Measurements from ENCODE around the gene PITX3. TPM values are rescaled to one million over a fixed set of nuclear protein-coding genes. Genes with fewer than 3 reads are reported as not detected.
A peak's percentile ranks its signal among the peaks of the same experiment; 100 is the strongest.

Gene PITX3
- total and polyA plus RNA-seq, 2 donors (not counting 3 experiments of a cell fraction or from before 2014, with no cell fraction given): not detected

DNA sequence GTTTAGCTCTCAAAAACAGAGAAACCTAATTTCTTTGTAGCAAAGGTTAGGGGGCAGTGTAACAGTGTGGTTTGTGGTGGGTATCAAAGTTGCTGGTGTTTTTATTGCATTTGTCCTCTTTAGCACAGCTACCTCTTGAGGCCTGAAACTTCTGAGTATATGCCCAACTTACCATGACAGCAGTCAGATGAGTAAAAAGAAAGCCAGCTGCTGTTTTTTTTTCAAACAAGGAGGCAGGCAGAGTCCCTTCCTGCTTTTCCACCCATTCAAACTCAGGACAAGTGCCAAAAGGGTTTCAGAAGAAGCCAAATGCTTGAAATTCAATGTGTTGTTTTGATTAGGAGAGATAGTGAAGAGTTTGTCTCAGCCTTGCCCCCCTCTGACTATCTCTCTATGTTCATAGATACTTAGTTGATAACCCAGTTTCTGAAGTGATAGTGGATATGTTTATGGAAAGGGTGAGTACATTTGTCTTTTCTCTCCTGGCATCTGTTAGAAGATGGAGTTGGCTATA lies 27.1 kb upstream of the PITX3 start:
- intact Hi-C loops (cut with micrococcal nuclease): no loop called here
- no peak overlapping the region for H3K9ac ChIP-seq (replicated peaks; ENCODE audit: extremely low read depth, insufficient read depth, low read length)
- peak; percentile 31 for DNase-seq (ENCODE audit: low read depth, low spot score)

More for the DNA sequence above, 27.1 kb upstream of the PITX3 start:
- no peak for FAIRE-seq
- H4K20me1 ChIP-seq (replicated peaks; ENCODE audit: control insufficient read depth, extremely low read depth, insufficient read depth, low read length): peaks cover 9% of the 10 kb centered on the region
- H3K79me2 ChIP-seq (ENCODE audit: control insufficient read depth, insufficient read depth, low read length): peaks cover 62% of the 10 kb centered on the region
- no peak overlapping the region for H3K27ac ChIP-seq (ENCODE audit: insufficient read depth, low read depth, low read length)
- dilution Hi-C loops (cut with MboI; ENCODE audit: extremely low pct_ligation_motif_present, low sequenced_read_pairs): no loop called here
- no peak overlapping the region for H2AFZ ChIP-seq (ENCODE audit: low read depth, low read length)
- CTCF ChIA-PET: interaction anchor here (0.8 to 4.8 kb wide), 8 partner anchors 10 to 83 kb away, joined by 3 to 31 read pairs (median 4); no protein-coding TSS in a partner anchor
- no peaks in the 10 kb centered on the region for H3K27me3 ChIP-seq (ENCODE audit: control insufficient read depth in 2 of 2, insufficient read depth in 2 of 2, low read length in 2 of 2)
- H3K4me1 ChIP-seq (ENCODE audit: control insufficient read depth, extremely low read depth, insufficient read depth, low read length): peaks cover 7% of the 10 kb centered on the region
- H3K4me2 ChIP-seq (ENCODE audit: insufficient read depth, low read length): no peak overlapping the region
- no TSS peak for BruUV-seq (replicated peaks)
- no peaks in the 10 kb centered on the region for H3K9me3 ChIP-seq (replicated peaks; ENCODE audit: control insufficient read depth, insufficient read depth, low read length)
- H3K36me3 ChIP-seq (ENCODE audit: control insufficient read depth in 2 of 2, extremely low read depth in 1 of 2, insufficient read depth in 2 of 2, low read length in 2 of 2): peaks cover 0 to 2% of the 10 kb centered on the region in 2 experiments
- no peak for TF ChIP-seq EZH2 (IDR thresholded peaks at IDR 0.05; ENCODE audit: borderline replicate concordance, low read depth, low read length, severe bottlenecking)
- TF ChIP-seq, protein P1, sequence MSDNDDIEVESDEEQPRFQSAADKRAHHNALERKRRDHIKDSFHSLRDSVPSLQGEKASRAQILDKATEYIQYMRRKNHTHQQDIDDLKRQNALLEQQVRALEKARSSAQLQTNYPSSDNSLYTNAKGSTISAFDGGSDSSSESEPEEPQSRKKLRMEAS (IDR thresholded peaks at IDR 0.05; ENCODE audit: insufficient read depth, insufficient read length): no peak
- TF ChIP-seq MYC (IDR thresholded peaks at IDR 0.05; ENCODE audit: low read depth, low read length): no peak
- no peak for TF ChIP-seq POLR2AphosphoS5 (IDR thresholded peaks at IDR 0.05; ENCODE audit: insufficient read depth, low read depth, low read length)
- TF ChIP-seq, protein P2, sequence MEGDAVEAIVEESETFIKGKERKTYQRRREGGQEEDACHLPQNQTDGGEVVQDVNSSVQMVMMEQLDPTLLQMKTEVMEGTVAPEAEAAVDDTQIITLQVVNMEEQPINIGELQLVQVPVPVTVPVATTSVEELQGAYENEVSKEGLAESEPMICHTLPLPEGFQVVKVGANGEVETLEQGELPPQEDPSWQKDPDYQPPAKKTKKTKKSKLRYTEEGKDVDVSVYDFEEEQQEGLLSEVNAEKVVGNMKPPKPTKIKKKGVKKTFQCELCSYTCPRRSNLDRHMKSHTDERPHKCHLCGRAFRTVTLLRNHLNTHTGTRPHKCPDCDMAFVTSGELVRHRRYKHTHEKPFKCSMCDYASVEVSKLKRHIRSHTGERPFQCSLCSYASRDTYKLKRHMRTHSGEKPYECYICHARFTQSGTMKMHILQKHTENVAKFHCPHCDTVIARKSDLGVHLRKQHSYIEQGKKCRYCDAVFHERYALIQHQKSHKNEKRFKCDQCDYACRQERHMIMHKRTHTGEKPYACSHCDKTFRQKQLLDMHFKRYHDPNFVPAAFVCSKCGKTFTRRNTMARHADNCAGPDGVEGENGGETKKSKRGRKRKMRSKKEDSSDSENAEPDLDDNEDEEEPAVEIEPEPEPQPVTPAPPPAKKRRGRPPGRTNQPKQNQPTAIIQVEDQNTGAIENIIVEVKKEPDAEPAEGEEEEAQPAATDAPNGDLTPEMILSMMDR (IDR thresholded peaks at IDR 0.05; ENCODE audit: extremely low read depth in 1 of 2, insufficient read depth in 1 of 2, low read depth in 1 of 2, low read length in 2 of 2): no peak
- no peak for TF ChIP-seq POLR2A (IDR thresholded peaks at IDR 0.05; ENCODE audit: low read depth, low read length)
- TF ChIP-seq FOS (IDR thresholded peaks at IDR 0.05; ENCODE audit: borderline replicate concordance, insufficient read depth, low read length): no peak
- no peak for TF ChIP-seq GATA2 (IDR thresholded peaks at IDR 0.05; ENCODE audit: insufficient read depth, insufficient read length, low read depth, low read length)
- no peaks in the 10 kb centered on the region for H3K9me1 ChIP-seq (replicated peaks; ENCODE audit: control insufficient read depth, extremely low read depth, insufficient read depth, low read length)
- POLR2A ChIA-PET: no interaction called here
- no peak overlapping the region for H3K4me3 ChIP-seq (replicated peaks in 1 of 3; ENCODE audit: insufficient read depth in 1 of 3, low read depth in 1 of 3, low read length in 3 of 3)
